Ascending aorta (tissue), 2 donors: Measurements from ENCODE around the gene CELA3B. TPM values are rescaled to one million over a fixed set of nuclear protein-coding genes. Genes with fewer than 3 reads are reported as not detected.
"Not testable (repeated sequence)": the region's sequence is repeated elsewhere in the genome, so short reads cannot be mapped to it uniquely, and the experiment has no call there.

Source experiments
- DNase-seq, 2 donors: peaks; one replicate each; pipeline ENCODE4 v3.0.0-alpha.2; 2019; ENCODE audit warnings: low spot score in 2 of 2
- H3K27ac ChIP-seq, 2 donors: fragments of 200-600 bp; sonication (generic); one replicate each; pipeline ENCODE4 v1.5.1; 2016 to 2017; ENCODE audit warnings: mild to moderate bottlenecking in 1 of 2
- H3K27me3 ChIP-seq: fragments of 200-600 bp; sonication (generic); one replicate; pipeline ENCODE4 v1.5.1; 2017
- H3K36me3 ChIP-seq, 2 donors: fragments of 200-600 bp; sonication (generic); one replicate each; pipeline ENCODE4 v1.5.1; 2016
- H3K4me1 ChIP-seq, 2 donors: fragments of 200-600 bp; sonication (generic); one replicate each; pipeline ENCODE4 v1.5.1; 2016 to 2017; ENCODE audit warnings: mild to moderate bottlenecking in 1 of 2
- H3K4me3 ChIP-seq, 2 donors: fragments of 200-600 bp; sonication (generic); one replicate each; pipeline ENCODE4 v1.5.1; 2016 to 2017; ENCODE audit warnings: mild to moderate bottlenecking in 1 of 2
- H3K9me3 ChIP-seq, 2 donors: fragments of 200-600 bp; sonication (generic); one replicate each; pipeline ENCODE4 v1.5.1; 2016
- CTCF ChIP-seq, 3 experiments: fragments of 200-600 bp in 2 of 3; fragments of 450-650 bp in 1 of 3; sonication (generic) in 2 of 3; IDR thresholded peaks; one replicate each; pipeline ENCODE4 v1.5.1; 2016 to 2019; ENCODE audit warnings: antibody characterized with exemption in 3 of 3, mild to moderate bottlenecking in 1 of 3, moderate library complexity in 1 of 3
- intact Hi-C: fragments of 100-400 bp; cut with DNase I; formaldehyde crosslinking; loops from one replicate; pipeline ENCODE4 v1.15.1; 2023
- total RNA-seq: library from RNA; depleted of rRNA; stranded (reverse); fragments of >200 nt; gene quantifications from one replicate; pipeline ENCODE4 v1.1.0, GENCODE V29; 2016

CELA3B gene
- total RNA-seq, 1 donor from 2014 or later, result not detected

GRCh38 chr1:21961337-21961736 is 15.5 kb upstream of the CELA3B start:
- Histone ChIP-seq H3K9me3 (no peaks in the 10 kb centered on the region), H3K27ac (no peak overlapping the region), H3K36me3 (no peaks in the 10 kb centered on the region), H3K4me1 (peaks cover 11% of the 10 kb centered on the region in 2 donors), H3K27me3 (no peaks in the 10 kb centered on the region), H3K4me3 (no peak overlapping the region)
- intact Hi-C loops, result loop anchor here (5.0 kb wide), 1 partner anchor 179 kb away; the partner anchor contains the start of gene USP48
- TF ChIP-seq CTCF (IDR thresholded peaks at IDR 0.05), result no peak
- DNase-seq, result no peak

- no peak for DNase-seq
- no peak for TF ChIP-seq CTCF (IDR thresholded peaks at IDR 0.05)
Observed at GRCh38 chr1:21961799-21962198, 15.0 kb upstream of the CELA3B start.

GRCh38 chr1:21963477-21964217 is 13.2 kb upstream of the CELA3B start:
- intact Hi-C loops, result loop anchor here (1.0 to 5.0 kb wide), 4 partner anchors 25 to 181 kb away; partner anchors contain the start of gene USP48
- Histone ChIP-seq H3K9me3 (no peaks in the 10 kb centered on the region), H3K36me3 (no peaks in the 10 kb centered on the region), H3K27me3 (no peaks in the 10 kb centered on the region), H3K27ac (no peak overlapping the region), H3K4me3 (no peak overlapping the region), H3K4me1 (no peaks in the 10 kb centered on the region)
- TF ChIP-seq CTCF (IDR thresholded peaks at IDR 0.05), result peak; percentile 89 to 95 (median 92)
- DNase-seq, result peak in 1 of 2 donors; percentile 89

More at GRCh38 chr1:21961799-21962198, 15.0 kb upstream of the CELA3B start:
- Histone ChIP-seq H3K27me3 (no peaks in the 10 kb centered on the region), H3K9me3 (no peaks in the 10 kb centered on the region), H3K4me1 (peaks cover 7 to 8% of the 10 kb centered on the region in 2 donors), H3K27ac (no peak overlapping the region), H3K4me3 (no peak overlapping the region), H3K36me3 (no peaks in the 10 kb centered on the region)
- intact Hi-C loops, result loop anchor here (5.0 kb wide), 1 partner anchor 179 kb away; the partner anchor contains the start of gene USP48

GRCh38 chr1:21966247-21967000 is 10.4 kb upstream of the CELA3B start:
- DNase-seq, result no peak
- TF ChIP-seq CTCF (IDR thresholded peaks at IDR 0.05), result no peak
- H3K27ac ChIP-seq, result no peak overlapping the region
- no peak overlapping the region for H3K4me3 ChIP-seq
- H3K27me3 ChIP-seq, result no peaks in the 10 kb centered on the region
- intact Hi-C loops, result no loop called here
- no peaks in the 10 kb centered on the region for H3K36me3 ChIP-seq
- H3K4me1 ChIP-seq, result no peaks in the 10 kb centered on the region
- no peaks in the 10 kb centered on the region for H3K9me3 ChIP-seq

- intact Hi-C loops, result not testable (repeated sequence)
Observed at GRCh38 chr1:21967216-21967615, 9.6 kb upstream of the CELA3B start.

GRCh38 chr1:21969066-21969465 is 7.8 kb upstream of the CELA3B start:
- H3K27me3 ChIP-seq, H3K27ac ChIP-seq, H3K4me3 ChIP-seq, DNase-seq, intact Hi-C loops, H3K9me3 ChIP-seq, H3K36me3 ChIP-seq, H3K4me1 ChIP-seq: not testable (repeated sequence)

More at GRCh38 chr1:21967216-21967615, 9.6 kb upstream of the CELA3B start:
- H3K36me3 ChIP-seq, H3K27me3 ChIP-seq, H3K9me3 ChIP-seq, H3K4me3 ChIP-seq, H3K4me1 ChIP-seq, DNase-seq, H3K27ac ChIP-seq: not testable (repeated sequence)

GRCh38 chr1:21970523-21970922 is 6.3 kb upstream of the CELA3B start:
- DNase-seq, H3K9me3 ChIP-seq, intact Hi-C loops, H3K4me3 ChIP-seq, H3K4me1 ChIP-seq, H3K36me3 ChIP-seq, H3K27ac ChIP-seq, H3K27me3 ChIP-seq: not testable (repeated sequence)

- H3K9me3 ChIP-seq, H3K27me3 ChIP-seq, H3K4me3 ChIP-seq, intact Hi-C loops, H3K4me1 ChIP-seq, H3K27ac ChIP-seq, H3K36me3 ChIP-seq, DNase-seq: not testable (repeated sequence)
Observed at GRCh38 chr1:21972973-21973441, 3.8 kb upstream of the CELA3B start.

GRCh38 chr1:21973948-21974347 is 2.9 kb upstream of the CELA3B start:
- H3K9me3 ChIP-seq, H3K36me3 ChIP-seq, H3K27ac ChIP-seq, DNase-seq, H3K27me3 ChIP-seq, intact Hi-C loops, H3K4me1 ChIP-seq, H3K4me3 ChIP-seq: not testable (repeated sequence)

GRCh38 chr1:21974699-21975098 is 2.1 kb upstream of the CELA3B start:
- H3K4me3 ChIP-seq, H3K4me1 ChIP-seq, H3K27me3 ChIP-seq, DNase-seq, intact Hi-C loops, H3K36me3 ChIP-seq, H3K27ac ChIP-seq, H3K9me3 ChIP-seq: not testable (repeated sequence)
